ENCODE data around the gene SLC9A5. TPM values are rescaled to one million over a fixed set of nuclear protein-coding genes. Genes with fewer than 3 reads are reported as not detected.

Gene SLC9A5
- total and polyA plus RNA-seq, 10 of the 15 experiments (the other 5 are each of a cell fraction or from before 2014, with no cell fraction given), result 0.26 to 5.7 (median 1.5) TPM

- TF ChIP-seq CEBPB (IDR thresholded peaks at IDR 0.05; ENCODE audit: borderline replicate concordance in 1 of 2, low read depth in 2 of 2, low read length in 2 of 2), result peak in 1 of 2 experiments; percentile 83; a peak in 1 of 4 replicates
- TF ChIP-seq EGR1 (IDR thresholded peaks at IDR 0.05; ENCODE audit: borderline replicate concordance in 1 of 2, low read depth in 2 of 2, low read length in 2 of 2), result no peak
- peak; percentile 84; the same call in 1 of the 2 replicates for TF ChIP-seq BCL11A (IDR thresholded peaks at IDR 0.05; ENCODE audit: low read depth, low read length)
- TF ChIP-seq SMAD1 (IDR thresholded peaks at IDR 0.05; ENCODE audit: low read depth, partially characterized antibody), result peak; percentile 16
- TF ChIP-seq, protein P1, sequence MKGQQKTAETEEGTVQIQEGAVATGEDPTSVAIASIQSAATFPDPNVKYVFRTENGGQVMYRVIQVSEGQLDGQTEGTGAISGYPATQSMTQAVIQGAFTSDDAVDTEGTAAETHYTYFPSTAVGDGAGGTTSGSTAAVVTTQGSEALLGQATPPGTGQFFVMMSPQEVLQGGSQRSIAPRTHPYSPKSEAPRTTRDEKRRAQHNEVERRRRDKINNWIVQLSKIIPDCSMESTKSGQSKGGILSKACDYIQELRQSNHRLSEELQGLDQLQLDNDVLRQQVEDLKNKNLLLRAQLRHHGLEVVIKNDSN (IDR thresholded peaks at IDR 0.05; ENCODE audit: borderline replicate concordance, extremely low read length, insufficient read depth, low read depth, low read length), result no peak
- peak; percentile 94 for TF ChIP-seq RELB (IDR thresholded peaks at IDR 0.05; ENCODE audit: low read depth)
- TF ChIP-seq CHD2 (IDR thresholded peaks at IDR 0.05; ENCODE audit: borderline replicate concordance, low read depth, low read length), result no peak
- peak; percentile 63; the same call in 1 of the 2 replicates for TF ChIP-seq BMI1 (IDR thresholded peaks at IDR 0.05; ENCODE audit: borderline replicate concordance)
- TF ChIP-seq NRF1 (conservative IDR thresholded peaks at IDR 0.05; ENCODE audit: low read depth, low read length), result no peak
- TF ChIP-seq MTA2 (IDR thresholded peaks at IDR 0.05; ENCODE audit: low read depth), result peak; percentile 87
- no peak for TF ChIP-seq HCFC1 (IDR thresholded peaks at IDR 0.05; ENCODE audit: low read length)
- TF ChIP-seq RAD21 (IDR thresholded peaks at IDR 0.05; ENCODE audit: insufficient read depth, low read depth, low read length), result no peak
- TF ChIP-seq SIN3A (IDR thresholded peaks at IDR 0.05; ENCODE audit: low read depth, low read length), result no peak
- peak; percentile 81 for TF ChIP-seq PAX5 (IDR thresholded peaks at IDR 0.05; ENCODE audit: borderline replicate concordance, low read depth, low read length)
- peak; percentile 57 for TF ChIP-seq SP1 (IDR thresholded peaks at IDR 0.05; ENCODE audit: low read depth, low read length)
- no peak for TF ChIP-seq KAT2A (conservative IDR thresholded peaks at IDR 0.05; ENCODE audit: control insufficient read depth, low read depth, low read length)
- TF ChIP-seq, protein P2, sequence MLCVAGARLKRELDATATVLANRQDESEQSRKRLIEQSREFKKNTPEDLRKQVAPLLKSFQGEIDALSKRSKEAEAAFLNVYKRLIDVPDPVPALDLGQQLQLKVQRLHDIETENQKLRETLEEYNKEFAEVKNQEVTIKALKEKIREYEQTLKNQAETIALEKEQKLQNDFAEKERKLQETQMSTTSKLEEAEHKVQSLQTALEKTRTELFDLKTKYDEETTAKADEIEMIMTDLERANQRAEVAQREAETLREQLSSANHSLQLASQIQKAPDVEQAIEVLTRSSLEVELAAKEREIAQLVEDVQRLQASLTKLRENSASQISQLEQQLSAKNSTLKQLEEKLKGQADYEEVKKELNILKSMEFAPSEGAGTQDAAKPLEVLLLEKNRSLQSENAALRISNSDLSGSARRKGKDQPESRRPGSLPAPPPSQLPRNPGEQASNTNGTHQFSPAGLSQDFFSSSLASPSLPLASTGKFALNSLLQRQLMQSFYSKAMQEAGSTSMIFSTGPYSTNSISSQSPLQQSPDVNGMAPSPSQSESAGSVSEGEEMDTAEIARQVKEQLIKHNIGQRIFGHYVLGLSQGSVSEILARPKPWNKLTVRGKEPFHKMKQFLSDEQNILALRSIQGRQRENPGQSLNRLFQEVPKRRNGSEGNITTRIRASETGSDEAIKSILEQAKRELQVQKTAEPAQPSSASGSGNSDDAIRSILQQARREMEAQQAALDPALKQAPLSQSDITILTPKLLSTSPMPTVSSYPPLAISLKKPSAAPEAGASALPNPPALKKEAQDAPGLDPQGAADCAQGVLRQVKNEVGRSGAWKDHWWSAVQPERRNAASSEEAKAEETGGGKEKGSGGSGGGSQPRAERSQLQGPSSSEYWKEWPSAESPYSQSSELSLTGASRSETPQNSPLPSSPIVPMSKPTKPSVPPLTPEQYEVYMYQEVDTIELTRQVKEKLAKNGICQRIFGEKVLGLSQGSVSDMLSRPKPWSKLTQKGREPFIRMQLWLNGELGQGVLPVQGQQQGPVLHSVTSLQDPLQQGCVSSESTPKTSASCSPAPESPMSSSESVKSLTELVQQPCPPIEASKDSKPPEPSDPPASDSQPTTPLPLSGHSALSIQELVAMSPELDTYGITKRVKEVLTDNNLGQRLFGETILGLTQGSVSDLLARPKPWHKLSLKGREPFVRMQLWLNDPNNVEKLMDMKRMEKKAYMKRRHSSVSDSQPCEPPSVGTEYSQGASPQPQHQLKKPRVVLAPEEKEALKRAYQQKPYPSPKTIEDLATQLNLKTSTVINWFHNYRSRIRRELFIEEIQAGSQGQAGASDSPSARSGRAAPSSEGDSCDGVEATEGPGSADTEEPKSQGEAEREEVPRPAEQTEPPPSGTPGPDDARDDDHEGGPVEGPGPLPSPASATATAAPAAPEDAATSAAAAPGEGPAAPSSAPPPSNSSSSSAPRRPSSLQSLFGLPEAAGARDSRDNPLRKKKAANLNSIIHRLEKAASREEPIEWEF (IDR thresholded peaks at IDR 0.05; ENCODE audit: insufficient replicate concordance, low read depth, low read length), result peak; percentile 32
- peak; percentile 49 for TF ChIP-seq PKNOX1 (IDR thresholded peaks at IDR 0.05)
- peak; percentile 97 for TF ChIP-seq TCF7 (IDR thresholded peaks at IDR 0.05; ENCODE audit: borderline replicate concordance)
These were observed 63.1 kb downstream of the SLC9A5 start (continued) for GRCh38 chr16:67311607-67312488.
